ENCODE measurements around the gene MYO15B.

The MYO15B gene

GRCh38 chr17:75658237-75658636 is 70.6 kb downstream of the MYO15B start:
- DNase-seq (ENCODE audit: low read depth) = no peak
- no peak for TF ChIP-seq CTCF (IDR thresholded peaks at IDR 0.05; ENCODE audit: control insufficient read depth, insufficient read depth, low read depth, low read length, missing control alignments)

DNA sequence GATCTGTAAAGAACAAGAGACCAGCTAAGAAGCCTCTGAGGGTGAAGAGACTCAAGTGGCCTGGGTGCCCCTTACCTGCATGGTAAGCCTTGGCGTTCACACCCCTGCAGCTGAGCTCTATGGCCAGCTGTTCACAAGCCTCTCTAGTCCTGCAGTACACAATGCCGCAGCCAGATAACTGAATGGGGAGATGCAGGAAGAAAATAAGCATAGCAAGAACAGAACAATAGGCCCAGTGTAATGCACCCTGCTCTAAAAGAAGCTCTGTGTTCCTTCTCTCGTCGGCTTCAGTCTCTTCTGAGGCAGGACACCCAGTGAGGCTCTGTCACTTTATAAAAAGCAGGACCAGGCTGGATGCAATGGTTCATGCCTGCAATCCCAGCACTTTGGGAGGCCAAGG is 73.9 kb downstream of the MYO15B start:
- no peak overlapping the region for H3K4me3 ChIP-seq (ENCODE audit: control insufficient read depth, low read depth, low read length)
- no peak for DNase-seq (ENCODE audit: low read depth)
- TF ChIP-seq CTCF (IDR thresholded peaks at IDR 0.05; ENCODE audit: control insufficient read depth, insufficient read depth, low read depth, low read length, missing control alignments) = no peak

More at GRCh38 chr17:75658237-75658636, 70.6 kb downstream of the MYO15B start:
- no peak overlapping the region for H3K4me3 ChIP-seq (ENCODE audit: control insufficient read depth, low read depth, low read length)

- no peak overlapping the region for H3K4me3 ChIP-seq (ENCODE audit: control insufficient read depth, low read depth, low read length)
- no peak for TF ChIP-seq CTCF (IDR thresholded peaks at IDR 0.05; ENCODE audit: control insufficient read depth, insufficient read depth, low read depth, low read length, missing control alignments)
- DNase-seq (ENCODE audit: low read depth) = no peak
Measured at GRCh38 chr17:75662511-75662910, 74.9 kb downstream of the MYO15B start.

- TF ChIP-seq CTCF (IDR thresholded peaks at IDR 0.05; ENCODE audit: control insufficient read depth, insufficient read depth, low read depth, low read length, missing control alignments) = no peak
- no peak for DNase-seq (ENCODE audit: low read depth)
- H3K4me3 ChIP-seq (ENCODE audit: control insufficient read depth, low read depth, low read length) = no peak overlapping the region
Measured at GRCh38 chr17:75664099-75664549, 76.5 kb downstream of the MYO15B start.

DNA sequence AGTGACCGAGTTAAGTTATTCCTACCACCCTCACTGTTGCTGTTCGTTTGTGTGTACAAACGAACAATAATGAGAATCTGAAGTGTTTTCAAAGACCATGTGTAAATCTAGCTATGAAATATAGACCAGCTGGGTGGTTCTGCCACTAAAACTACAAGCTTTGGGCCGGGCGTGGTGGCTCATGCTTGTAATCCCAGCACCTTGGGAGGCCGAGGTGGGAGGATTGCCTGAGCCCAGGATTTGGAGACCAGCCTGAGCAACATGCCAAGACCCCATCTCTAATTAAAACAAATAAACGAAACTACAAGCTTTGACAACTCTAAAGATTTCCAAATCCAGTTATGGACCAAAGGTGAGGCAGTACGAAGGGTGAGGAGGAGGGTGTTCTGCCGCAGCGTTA is 78.4 kb downstream of the MYO15B start:
- no peak for TF ChIP-seq CTCF (IDR thresholded peaks at IDR 0.05; ENCODE audit: control insufficient read depth, insufficient read depth, low read depth, low read length, missing control alignments)
- DNase-seq (ENCODE audit: low read depth) = no peak
- peak overlapping the region; percentile 93 for H3K4me3 ChIP-seq (ENCODE audit: control insufficient read depth, low read depth, low read length)

DNA sequence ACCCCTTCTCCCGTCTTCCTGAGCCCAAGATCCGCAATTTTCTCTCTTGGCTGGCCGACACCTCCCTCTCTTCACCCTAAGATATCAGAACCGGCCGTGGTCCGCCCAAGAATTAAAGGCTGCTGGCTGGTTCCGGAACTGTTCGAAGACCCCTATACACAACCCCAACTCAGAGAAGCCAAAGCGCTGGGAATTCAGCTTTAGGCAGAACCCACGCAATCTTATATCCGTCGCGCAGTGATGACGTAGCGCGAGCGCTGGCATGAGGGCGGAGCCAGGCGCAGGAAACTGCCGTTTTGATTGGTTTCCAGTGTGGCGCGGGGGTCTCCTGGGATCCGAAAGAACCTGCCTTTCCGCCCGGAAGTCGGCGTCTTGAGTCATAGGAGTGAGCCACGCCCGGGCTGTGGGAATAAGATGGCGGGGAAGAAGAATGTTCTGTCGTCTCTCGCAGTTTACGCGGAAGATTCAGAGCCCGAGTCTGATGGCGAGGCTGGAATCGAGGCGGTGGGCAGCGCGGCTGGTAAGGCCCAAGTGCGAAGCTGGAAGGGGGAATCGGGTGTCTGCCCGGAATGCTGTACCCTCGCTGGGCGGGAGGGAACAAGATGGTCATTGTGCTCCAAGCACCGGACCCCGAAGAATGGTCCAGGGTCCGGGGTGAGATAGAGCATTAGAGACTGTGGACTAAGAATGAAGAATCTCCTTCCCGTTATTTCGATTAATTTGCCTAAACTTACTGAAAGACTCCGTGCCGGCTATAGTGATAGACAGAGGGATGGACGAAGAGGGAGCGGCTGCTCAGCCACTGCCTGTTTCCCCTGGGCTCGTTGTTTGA is 79.6 kb downstream of the MYO15B start, which contains the start of the genes RECQL5 and SAP30BP:
Gene RECQL5, minus strand, starts transcription at position 196 of the 832 bp plus-strand sequence. CDS start 597 bp downstream, outside the sequence.
Gene SAP30BP, plus strand, starts transcription at position 380 of the 832 bp plus-strand sequence. Its CDS starts 35 bp downstream, at position 415.
- DNase-seq (ENCODE audit: low read depth) = peak; percentile 93
- H3K4me3 ChIP-seq (ENCODE audit: control insufficient read depth, low read depth, low read length) = peak within 1 kb of the TSS; percentile 93
- TF ChIP-seq CTCF (IDR thresholded peaks at IDR 0.05; ENCODE audit: control insufficient read depth, insufficient read depth, low read depth, low read length, missing control alignments) = no peak

All from AG09309 (cell line).